GM18507 (cell line): ENCODE data around the gene RILP.

ENCODE experiments used
- DNase-seq: peaks from one replicate; pipeline ENCODE4 v3.0.0; 2011; ENCODE audit warnings: low read depth; ENCODE audit not compliant: insufficient read length; ENCODE audit errors: extremely low spot score
- FAIRE-seq: peaks from 2 replicates; lab custom pipeline; 2011; peaks lifted over from hg19 to GRCh38; lab: Jason Lieb, UNC

Gene RILP

DNA sequence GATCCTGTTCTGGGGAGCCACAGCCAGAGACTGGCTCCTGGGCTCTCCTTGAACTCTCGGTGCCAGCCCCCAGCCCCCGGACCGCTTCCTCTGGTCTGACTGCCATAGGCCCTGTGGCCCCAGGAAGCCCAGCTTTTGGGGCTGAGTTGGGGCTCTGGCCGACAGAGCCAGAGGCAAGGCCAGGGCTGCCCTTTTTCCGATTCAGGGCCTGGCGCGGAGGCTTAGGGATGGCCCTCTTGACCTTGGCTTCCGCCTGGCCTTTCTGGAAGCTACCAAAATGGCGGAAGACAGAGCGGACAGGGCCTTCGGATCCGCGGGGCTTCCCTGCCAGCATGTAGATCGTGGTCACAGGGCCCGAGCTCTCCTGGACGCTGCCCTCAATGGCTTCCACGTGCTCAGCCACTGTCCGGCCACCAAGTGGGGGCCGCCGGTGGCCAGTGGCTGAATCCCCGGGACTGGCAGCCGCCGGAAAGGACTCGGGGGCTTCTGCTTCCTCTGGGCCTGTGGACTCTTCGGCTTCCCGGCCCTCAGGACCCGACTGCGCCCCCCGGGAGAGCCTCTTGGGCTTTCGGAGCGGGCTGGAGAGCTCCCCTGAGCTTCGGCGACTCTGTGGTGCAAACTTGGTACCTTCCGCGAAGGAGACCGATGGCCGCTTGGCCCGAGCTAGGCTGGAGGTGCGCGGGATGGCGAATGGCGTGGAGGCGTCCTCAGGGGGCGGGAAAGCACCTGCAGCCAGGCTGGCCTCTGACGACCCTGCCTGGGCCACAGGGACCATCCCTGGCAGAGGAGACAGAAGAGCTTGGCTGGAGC, 14.6 kb downstream of the RILP start:
- DNase-seq: no peak

DNA sequence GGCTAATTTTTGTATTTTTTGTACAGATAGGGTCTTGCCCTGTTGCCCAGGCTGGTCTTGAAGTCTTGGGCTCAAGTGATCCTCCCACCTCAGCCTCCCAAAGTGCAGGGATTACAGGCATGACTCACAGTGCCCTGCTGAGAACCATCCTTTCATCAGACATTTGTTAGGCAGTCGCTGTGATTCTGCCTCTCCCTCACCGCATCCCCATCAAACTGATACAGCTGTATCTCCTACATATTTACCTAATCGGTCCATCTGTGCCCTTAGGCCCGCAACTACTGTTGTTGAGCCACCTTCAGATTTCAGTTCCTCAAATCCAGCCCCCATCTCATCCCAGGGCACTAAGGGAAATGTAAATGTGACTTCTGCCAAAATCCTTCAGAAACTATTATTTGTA, 19.0 kb downstream of the RILP start:
- DNase-seq: no peak

More for the DNA sequence above, 14.6 kb downstream of the RILP start:
- no peak for FAIRE-seq

DNA sequence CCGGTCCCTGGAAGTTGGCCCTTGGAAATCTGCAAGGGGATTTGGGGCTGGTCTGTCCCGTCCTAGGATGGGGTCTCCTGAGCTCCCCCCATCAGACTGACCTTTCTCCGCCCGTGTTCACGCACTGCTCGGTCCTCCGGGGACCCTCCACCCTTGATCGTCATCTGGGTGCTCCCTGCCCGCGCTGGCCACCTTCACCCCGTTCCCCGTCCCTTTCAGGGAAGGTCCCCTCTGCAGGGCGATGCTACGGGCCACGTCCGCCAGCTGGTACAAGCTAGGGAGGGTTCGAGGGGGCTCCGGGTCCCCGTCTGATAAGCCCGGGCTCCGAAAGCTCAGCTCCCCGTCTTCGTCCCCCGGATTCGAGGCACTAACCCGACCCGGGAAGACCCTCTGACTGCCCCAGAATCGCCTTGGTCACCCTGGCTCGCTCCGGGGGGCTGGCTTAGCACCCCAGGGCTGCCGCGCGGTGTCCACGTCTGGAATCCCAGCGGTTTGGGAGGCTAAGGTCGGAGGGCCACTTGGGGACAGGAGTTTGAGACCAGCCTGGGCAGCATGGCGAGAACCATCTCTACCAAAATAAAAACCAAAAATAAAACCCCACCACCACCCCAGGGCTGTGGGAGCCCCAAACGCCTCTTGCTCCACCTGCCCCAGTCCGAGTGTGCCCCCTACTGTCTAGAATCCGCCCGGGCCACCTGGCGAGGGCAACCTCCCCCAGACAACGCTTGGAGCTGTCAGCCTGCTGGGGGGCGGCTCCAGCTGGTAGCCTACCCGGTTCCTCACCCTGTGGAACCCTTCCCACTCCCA, 20.0 kb downstream of the RILP start:
- FAIRE-seq (peak; percentile 78), DNase-seq (no peak)

More for the DNA sequence above, 19.0 kb downstream of the RILP start:
- no peak for FAIRE-seq

DNA sequence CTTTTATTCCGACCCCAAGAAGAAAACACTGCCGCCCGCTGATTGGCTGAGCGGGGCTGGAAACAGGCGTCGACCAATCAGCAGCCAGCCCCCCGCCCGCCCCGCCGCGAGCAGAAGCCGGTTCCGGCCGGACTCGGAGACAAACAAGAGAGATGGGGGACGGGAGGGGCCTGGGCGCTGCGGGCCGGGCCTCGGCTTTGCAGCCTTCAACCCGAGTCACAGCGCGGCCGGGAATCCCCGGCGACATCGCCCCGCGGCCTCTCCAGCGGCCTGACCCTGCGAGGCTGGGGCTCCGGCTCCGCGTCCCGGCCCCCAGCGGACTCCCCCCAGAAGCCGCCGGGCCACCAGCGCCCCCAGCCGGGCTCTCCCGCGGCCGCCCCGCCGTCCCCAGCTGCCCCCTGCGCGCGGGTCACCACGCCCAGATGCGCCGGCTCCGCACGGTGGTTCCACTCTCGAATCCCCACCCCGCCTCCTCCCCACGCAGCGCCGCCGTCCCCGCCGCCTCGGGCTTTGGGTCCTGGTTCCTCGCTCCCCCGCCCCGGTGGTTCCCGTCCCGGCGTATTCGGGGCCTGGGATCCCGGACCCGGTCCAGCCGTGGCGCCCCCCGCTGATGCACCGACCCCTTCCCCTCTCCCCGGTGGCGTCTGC, 20.7 kb downstream of the RILP start:
- FAIRE-seq (no peak), DNase-seq (peak; percentile 97)

DNA sequence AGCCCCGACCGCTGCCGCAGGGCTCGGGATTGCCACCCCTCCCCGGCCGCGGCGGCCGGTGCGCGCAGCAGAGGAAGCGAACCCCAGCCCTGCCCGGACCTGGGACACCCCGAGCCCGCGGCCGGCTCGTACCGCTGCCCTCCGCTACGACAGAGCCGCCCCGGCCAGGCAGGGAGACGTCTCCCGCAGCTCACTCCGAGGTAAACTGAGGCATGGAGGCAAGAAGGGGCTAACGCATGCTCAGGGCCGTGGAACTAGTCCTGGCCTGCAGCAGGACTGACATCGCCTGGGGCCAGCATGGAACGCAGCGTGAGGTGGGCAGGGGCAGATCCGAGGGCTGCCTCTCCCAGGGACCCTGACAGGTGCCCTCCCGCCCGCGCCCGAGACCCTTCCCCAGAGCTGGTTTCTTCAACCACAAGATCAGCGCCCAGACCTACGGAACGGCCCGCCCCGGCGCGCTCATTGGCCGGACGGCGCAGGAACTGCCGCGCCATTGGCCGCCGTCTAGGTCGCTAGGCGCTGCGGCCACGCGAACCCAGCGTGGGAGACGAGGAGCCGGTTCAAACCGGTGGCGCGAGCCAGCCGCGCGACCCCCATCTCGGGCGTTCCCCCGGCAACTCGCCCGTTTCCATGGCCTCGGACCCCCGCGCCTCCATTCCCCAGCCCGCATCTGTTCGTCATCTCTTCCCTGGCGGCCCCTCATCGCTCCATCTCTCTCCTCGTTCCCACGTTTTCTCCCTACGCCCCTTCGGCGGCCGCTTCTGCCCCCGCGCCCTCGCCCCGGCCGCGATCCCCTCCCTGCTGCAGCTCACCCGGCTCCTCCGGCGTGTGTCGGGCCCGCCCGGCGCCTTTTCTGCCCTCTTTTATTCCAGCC, 21.4 kb downstream of the RILP start, which contains the start of gene SLC43A2:
TSS of gene SLC43A2 (minus strand) at position 853 of the 874 bp plus-strand sequence. CDS start 960 bp downstream, outside the sequence.
- peak; percentile 95 for FAIRE-seq
- DNase-seq: peak; percentile 86

DNA sequence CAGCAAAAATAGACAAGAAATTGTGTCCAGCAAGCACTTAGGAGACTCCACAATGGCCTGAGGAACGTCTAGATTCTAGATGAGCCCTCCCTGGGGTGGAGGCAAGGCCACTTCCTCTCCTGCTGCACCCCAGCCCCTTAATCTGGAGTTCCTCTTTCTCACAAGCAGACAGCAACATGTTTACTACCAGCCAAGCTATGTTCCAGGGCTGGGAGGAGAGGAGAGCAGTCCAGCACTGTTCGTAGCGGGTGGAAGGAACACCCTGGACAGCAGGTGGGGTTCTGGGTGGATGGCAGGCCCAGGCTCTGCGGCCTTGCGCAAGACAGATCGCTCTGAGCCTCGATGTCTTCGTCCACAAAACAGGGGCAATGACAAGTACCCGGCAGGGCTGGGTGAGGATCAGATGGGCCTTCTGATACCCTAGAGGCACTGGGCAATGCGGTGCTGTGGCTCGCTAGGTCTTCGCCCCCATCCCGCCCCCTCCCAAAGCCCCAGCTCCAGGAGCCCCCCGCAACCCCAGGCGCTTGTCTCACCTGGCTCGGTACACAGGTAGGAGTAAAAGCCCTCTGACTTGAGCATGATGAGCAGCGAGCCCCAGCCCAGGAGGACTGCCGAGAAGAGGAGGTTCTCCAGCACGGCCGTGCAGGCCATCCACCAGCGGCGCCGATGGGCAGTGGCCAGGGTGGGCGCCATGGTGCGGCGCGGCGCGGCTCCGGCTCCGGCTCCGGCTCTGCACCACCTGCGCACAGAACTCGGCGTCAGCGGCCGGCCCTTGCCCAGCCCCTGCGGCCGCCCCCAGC, 22.3 kb downstream of the RILP start:
- peak; percentile 83 for FAIRE-seq
- no peak for DNase-seq

DNA sequence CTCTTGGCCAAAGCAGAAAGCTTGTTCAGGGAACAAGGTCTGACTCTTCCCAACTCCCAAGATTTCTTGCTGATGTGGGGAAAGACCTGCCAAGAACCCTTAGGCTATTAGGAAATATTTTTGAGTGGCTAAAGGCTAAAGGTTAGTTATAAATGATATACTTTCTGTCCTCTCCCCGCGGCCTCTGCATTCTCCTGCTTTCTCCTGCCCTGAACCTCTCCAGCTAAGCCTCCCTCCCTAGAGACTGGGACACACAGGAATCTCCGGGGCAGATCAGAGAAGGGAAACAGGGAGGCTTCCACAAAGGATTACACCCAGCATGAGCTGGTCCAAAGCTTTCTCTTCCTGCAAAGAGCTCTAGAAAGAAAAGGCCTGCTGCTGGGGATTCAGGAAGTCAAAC, 23.3 kb downstream of the RILP start:
- DNase-seq (no peak), FAIRE-seq (no peak)

DNA sequence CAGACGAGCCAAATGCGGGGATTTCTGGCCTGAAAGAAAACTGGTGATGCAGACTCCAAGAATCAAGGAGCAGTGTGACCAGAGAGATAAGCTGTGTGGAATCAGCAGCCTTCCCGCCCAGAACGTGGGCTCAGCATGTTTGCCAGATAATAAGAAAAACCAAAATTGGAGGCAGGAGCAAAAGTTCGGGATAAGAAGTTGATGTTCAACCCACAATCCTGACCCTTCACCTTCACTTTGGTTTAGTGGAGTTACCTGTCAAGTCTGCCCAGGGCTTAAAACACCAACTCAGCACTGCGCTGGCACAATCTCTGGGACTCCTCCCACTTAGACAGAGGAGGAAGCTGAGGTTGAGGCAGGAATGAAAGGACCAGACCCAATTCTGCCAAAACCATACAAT, 24.1 kb downstream of the RILP start:
- no peak for FAIRE-seq
- DNase-seq: no peak

DNA sequence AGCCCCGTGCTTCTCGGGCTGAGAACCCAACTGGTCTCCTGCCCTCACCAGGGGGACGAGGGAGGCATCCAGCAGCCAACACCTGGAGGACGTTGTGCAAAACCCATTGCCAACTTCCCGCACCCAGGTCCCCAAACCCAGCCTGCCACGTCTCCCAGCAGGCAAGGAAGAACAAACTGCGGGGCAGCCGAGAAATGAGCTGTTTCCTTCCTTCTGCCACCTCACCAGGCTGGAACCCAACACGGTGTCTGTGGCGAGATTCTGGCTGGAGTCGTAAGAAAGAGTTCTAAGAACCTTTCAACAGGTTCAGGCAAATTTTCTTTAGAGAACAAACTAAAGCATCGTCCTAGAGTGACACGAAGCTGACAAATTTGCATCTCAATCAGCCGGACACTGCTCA, 24.6 kb downstream of the RILP start:
- DNase-seq (no peak), FAIRE-seq (peak; percentile 12)

DNA sequence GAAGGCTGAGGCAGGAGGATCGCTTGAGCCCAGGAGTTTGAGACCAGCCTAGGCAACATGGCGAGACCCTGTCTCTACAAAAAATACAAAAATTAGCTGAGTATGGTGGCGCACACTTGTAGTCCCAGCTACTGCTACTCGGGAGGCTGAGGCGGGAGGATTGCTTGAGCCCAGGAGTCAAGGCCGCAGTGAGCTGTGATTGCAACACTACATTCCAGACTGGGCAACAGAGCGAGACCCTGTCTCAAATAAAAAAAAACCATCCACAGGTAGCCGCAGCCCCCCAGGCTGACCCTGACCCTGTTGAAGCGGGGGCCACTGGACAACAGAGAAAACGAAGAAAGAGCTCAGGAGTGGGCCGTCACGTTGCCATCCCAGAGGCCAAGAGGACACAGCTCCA, 25.0 kb downstream of the RILP start:
- DNase-seq (no peak), FAIRE-seq (no peak)

DNA sequence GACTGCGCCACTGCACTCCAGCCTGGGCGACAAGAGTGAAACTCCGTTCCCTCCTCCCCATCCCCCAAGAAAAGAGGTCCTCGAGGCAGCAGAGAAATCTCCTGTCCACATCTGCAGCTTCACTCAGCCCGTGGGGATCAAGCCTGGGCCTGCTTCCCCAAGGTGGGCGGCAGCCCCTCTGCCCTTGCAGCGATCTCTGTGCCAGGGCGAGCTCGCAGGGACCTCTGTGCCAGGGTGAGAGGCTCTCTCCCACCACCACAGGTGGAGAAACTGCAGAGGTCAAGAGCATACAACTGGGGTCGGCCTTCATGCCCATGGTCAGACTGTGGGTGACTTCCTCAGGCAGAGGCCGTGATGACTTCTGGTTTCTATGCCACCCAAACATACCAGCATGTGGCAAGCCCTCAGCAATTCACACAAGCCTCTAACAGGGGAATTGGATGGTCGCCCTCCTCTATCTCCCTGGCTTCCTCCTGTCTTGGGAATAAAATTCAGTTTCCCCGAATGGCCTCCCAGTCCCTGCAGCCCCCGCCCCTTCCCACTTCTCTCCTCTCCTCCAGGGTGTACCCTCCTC, 26.5 kb downstream of the RILP start:
- FAIRE-seq (no peak), DNase-seq (no peak)

DNA sequence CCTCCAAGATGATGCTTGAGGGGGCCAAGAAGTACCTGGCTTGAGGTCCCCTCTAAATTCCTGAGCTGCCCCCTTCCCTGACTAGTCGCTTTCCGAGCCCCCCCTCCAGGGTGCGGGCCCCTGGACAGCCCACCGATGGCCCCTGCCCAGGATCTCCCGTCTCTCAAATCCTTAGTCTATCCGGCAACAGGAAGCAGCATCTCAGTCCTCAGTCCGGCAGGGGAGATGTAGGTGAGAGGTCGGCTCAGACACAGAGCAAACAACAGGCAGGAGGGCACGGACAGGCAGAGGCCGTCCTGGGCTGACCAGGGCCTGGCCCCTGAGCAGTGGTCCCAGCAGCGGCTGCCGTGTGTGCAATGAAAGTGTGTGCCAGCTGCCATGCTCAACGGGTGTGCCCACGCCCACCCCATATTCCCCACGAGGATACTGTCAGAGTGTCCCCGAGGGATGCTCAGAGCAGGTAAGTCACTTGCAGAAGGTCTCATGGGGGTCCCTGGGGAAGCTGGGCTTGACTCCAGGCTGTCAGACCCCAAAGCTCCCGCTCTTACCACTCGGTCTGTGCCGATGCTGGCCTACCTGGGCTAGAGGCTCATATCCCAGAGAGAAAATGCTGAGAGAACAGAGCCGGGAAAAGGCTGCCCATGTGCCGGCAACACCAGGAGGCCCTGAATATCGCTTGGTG, 28.3 kb downstream of the RILP start:
- no peak for DNase-seq
- FAIRE-seq: no peak

DNA sequence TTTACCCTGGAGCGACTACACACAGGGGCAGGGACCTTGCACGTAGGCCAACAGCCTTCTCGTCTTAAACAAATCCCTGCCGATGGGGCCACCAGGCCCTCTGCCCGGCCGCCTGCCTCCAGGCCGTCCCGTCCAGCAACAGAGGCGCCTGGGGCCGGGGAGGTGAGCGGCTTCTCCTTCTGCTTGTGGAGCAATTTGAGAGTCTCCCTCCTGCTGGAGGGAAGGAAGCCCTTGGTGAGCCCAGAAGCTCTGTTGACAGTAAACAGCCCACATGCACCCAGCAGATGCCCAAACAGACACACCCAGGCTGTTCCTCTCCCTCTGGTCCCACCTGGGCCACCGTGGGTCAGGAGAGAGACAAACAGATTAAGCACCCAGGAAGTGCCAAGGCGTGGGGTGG, 29.2 kb downstream of the RILP start:
- FAIRE-seq: no peak

DNA sequence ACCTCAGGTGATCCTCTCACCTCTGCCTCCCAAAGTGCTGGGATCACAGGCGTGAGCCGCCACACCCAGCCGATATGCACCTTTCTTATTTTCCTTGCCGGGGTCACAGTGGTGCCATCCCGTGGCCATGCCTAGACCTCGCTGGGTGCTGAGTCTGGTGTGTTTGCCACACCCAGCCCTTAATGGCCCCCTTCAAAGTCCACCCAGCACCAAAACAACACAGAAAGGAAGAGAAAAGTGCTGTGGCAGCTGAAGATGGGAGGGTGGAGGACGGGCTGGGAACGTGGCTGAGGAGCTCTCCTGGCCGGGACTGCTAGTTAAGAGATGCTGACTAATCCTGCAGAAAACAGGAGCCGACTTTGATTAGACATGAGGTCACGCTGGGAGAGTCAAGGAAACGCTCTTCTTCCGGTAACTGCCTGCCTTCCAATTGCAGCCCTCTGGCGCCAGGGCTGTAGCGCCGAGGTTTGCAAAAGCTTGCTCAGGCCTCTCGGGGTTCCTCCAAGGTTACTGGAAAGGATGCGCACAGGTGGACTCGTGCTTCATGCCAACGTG, 32.0 kb downstream of the RILP start:
- DNase-seq (no peak), FAIRE-seq (no peak)

More for the DNA sequence above, 29.2 kb downstream of the RILP start:
- no peak for DNase-seq

DNA sequence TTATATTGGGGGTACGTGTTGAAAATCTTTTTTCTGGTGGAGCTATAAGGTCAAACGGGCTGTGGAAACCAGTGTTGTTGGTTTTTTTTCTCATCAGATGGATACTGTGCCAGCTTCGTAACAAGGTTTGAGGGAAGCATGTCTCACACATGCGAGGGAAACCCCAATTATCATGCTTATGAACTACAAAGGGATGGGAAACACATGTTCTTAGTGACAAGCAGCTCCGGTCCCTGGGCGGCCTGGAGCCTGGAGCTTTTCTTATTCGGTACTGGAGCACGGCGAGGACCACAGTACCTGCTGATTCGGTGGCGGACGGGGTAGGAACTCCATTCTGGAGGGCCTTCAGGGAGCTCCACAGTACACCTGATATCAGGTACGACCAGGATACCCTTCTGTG, 33.6 kb downstream of the RILP start:
- no peak for FAIRE-seq
- no peak for DNase-seq

DNA sequence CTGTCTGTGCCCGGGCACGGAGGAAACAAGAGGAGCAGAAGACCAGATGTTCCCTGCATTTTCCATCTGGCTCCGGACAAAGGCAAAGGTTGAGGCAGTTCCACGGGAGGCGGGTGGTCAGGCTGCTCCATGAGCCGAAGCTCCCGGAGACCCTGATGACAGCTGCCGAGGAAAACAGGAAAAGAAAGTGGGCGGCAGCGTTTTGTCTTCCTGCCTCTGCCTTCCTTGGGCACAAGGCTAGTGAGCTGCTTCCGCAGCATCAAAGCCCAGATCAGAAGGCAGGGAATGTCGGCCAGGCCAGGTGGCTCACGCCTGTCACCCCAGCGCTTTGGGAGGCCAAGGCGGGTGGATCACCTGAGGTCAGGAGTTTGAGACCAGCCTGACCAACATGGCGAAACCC, 37.3 kb downstream of the RILP start:
- no peak for DNase-seq

DNA sequence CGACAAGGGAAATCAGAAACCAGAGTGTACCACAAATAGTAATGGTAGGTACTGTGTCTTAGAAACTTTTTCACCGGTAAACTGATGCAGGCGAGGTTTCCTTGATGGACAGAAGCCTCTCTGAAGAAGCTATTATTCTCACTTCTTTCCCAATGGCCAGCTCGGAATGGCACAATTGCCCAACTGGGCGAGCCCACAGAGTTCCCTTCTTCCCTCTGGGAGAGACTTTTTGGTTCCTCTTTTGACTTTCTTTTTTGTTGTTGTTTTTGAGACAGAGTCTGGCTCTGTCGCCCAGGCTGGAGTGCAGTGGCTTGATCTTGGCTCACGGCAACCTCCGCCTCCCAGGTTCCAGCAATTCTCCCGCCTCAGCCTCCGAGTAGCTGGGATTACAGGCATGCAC, 38.0 kb downstream of the RILP start:
- FAIRE-seq: no peak
- DNase-seq: no peak

More for the DNA sequence above, 37.3 kb downstream of the RILP start:
- no peak for FAIRE-seq
